Astrocyte (in vitro differentiated cells and primary cell): ENCODE data around the gene SRC.

Source experiments
- EZH2 ChIP-seq: IDR thresholded peaks from 2 replicates; pipeline ENCODE4 v1.6.1; 2012; ENCODE audit warnings: mild to moderate bottlenecking, low read length, inconsistent platforms; ENCODE audit not compliant: insufficient read depth
- TF ChIP-seq, protein P1 (sequence below): IDR thresholded peaks from 2 replicates; pipeline ENCODE4 v1.5.1; 2011; ENCODE audit warnings: low read depth, mild to moderate bottlenecking, inconsistent platforms, low read length, moderate library complexity; ENCODE audit not compliant: insufficient read depth

DNA sequence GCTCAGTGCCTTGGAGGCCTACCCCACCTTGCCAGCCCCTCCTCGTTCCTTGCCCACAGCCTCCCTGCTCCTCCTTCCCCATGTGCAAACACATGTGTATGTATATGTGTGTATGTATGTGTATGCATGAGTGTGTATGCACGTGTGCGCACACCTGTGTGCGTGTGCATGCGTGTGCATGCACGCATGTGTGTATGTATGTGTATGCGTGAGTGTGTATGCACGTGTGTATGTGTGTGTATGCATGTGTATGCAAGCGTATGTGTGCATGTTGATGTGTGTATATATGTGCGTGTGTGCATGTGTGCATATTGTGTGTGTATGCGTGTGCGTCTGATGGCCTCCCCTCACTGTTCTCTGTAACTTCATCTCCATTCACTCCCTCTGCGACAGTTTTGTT lies 74.7 kb downstream of the SRC start:
- TF ChIP-seq, protein P1, sequence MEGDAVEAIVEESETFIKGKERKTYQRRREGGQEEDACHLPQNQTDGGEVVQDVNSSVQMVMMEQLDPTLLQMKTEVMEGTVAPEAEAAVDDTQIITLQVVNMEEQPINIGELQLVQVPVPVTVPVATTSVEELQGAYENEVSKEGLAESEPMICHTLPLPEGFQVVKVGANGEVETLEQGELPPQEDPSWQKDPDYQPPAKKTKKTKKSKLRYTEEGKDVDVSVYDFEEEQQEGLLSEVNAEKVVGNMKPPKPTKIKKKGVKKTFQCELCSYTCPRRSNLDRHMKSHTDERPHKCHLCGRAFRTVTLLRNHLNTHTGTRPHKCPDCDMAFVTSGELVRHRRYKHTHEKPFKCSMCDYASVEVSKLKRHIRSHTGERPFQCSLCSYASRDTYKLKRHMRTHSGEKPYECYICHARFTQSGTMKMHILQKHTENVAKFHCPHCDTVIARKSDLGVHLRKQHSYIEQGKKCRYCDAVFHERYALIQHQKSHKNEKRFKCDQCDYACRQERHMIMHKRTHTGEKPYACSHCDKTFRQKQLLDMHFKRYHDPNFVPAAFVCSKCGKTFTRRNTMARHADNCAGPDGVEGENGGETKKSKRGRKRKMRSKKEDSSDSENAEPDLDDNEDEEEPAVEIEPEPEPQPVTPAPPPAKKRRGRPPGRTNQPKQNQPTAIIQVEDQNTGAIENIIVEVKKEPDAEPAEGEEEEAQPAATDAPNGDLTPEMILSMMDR: no peak
- TF ChIP-seq EZH2: no peak
